Stimulated activated CD8-positive, alpha-beta memory T cell treated with anti-CD3 and anti-CD28 coated beads, Interleukin-7, amount 100 ng/mL, for 48 hours (primary cell): ENCODE results near the gene VPS33A.

Experiments
- DNase-seq, 2 donors: peaks; one replicate each; pipeline ENCODE4 v3.0.0-alpha.2; 2020; ENCODE audit warnings: low read depth in 1 of 2; ENCODE audit errors: extremely low read depth in 1 of 2

The VPS33A gene

DNA sequence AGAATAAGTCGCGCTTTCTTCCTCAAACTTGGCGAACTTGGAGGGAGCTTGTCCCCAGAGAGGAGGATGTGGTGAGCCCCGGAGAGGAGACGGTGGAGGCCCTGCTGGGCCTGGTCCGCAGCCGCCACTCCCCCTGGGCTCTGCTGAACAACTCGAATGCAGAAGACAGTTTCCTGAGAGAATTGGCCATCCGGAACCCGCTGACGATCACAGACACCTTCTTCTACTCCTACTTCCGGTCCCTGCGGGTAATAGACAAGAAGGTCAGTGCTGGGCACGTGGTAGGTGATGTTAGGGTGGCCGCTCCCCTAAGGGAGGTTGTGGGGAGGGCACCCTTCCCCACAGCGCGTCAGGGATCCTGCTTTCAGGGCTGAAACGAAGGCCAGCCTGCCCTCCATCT lies 81.8 kb downstream of the VPS33A start:
- no peak for DNase-seq

DNA sequence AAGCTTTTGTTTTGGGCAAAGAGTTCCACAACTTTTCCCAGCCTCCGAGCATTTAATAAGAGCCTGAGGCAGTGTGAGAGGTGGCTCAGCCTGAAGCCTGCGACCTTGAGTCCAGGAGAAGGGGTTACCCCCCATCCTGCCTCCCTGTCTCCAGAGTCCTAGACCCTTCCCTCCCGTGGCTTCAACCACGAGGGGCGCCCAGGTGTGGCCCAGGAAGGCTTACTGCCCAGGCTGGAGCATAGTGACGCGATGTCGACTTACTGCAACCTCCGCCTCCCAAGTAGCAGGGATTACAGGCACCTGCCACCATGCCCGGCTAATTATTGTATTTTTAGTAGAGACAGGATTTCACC lies 82.7 kb downstream of the VPS33A start:
- DNase-seq, result no peak

DNA sequence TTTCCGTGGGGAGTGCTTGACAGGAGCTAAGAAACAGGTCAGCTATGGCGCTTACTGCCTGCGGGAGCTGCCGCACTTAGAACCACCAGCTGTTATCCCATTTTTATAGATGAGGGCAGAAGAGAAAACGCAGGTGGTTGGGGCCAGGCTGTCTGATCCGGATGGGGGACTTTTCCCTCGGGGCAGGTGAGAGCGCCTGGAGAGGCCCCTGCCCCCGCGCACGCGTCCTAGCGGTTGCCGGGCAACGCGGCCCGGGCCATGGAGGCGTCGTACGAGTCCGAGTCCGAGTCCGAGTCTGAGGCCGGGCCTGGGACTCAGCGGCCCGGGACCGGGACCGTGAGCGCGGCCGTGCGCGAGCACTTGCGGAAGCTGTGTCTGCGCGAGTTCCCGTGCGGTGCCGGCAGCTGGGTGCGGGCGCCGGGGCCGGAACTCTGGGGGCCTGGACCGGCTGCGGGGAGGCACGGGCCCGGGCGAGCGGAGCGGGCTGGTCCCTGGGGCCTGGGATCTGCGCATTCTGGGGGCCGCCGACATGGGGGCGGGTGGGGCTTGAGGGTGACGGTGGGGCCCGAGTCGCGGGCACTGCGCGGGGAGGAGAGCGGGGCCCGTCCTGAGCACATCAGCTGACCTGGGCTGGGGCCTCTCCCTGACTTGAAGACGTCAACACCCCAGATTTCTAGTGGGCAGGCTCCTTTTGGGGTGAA lies 83.3 kb downstream of the VPS33A start, which contains the start of gene LRRC43:
Gene LRRC43, plus strand, starts transcription at position 237 of the 701 bp plus-strand sequence. Its CDS starts 22 bp downstream, at position 259.
- DNase-seq, result no peak
